Lower leg skin (tissue), 4 donors: ENCODE data around the gene RAD51B. TPM values are rescaled to one million over a fixed set of nuclear protein-coding genes. Genes with fewer than 3 reads are reported as not detected.

ENCODE experiments used
- DNase-seq, 2 donors: peaks; one replicate each; pipeline ENCODE4 v3.0.0-alpha.2; 2019; ENCODE audit warnings: low spot score in 2 of 2
- H3K4me3 ChIP-seq: fragments of 200-600 bp; sonication (generic); 2 replicates; pipeline ENCODE4 v1.5.1; 2017; ENCODE audit warnings: mild to moderate bottlenecking, low read depth; ENCODE audit not compliant: poor library complexity, severe bottlenecking
- CTCF ChIP-seq, 3 donors: fragments of 450-650 bp; IDR thresholded peaks; one replicate each; pipeline ENCODE4 v1.5.1; 2016; ENCODE audit warnings: antibody characterized with exemption in 3 of 3, mild to moderate bottlenecking in 3 of 3, moderate library complexity in 2 of 3
- POLR2A ChIP-seq, 2 donors: fragments of 450-650 bp; IDR thresholded peaks; one replicate each; pipeline ENCODE4 v1.6.1; 2016 to 2017; ENCODE audit warnings: antibody characterized with exemption in 2 of 2, mild to moderate bottlenecking in 1 of 2, moderate library complexity in 1 of 2
- WGBS, 2 donors: methylation state at CpG; one replicate each; pipeline ENCODE4 v1.1.5; 2018; 5-methylcytosine and 5-hydroxymethylcytosine counted together
- intact Hi-C: fragments of 100-400 bp; cut with DNase I; formaldehyde crosslinking; loops from one replicate; pipeline ENCODE4 v1.15.0; 2023; ENCODE audit warnings: low total_unique reads
- total RNA-seq, 4 donors: library from RNA; depleted of rRNA; stranded (reverse); fragments of >200 nt; gene quantifications; one replicate each; pipeline ENCODE4 v1.1.0, GENCODE V29; 2016

RAD51B gene
- total RNA-seq, 4 donors from 2014 or later = 6.1 to 27.2 (median 13.6) TPM

- intact Hi-C loops = no loop called here
- no peak for DNase-seq
- 91 to 93% methylated on average over 2 of the region's 2 CpGs for WGBS, 2 donors
- TF ChIP-seq POLR2A (IDR thresholded peaks at IDR 0.05) = no peak
- TF ChIP-seq CTCF (IDR thresholded peaks at IDR 0.05) = no peak
- no peak overlapping the region for H3K4me3 ChIP-seq
Measured at GRCh38 chr14:68154275-68154674, 334.7 kb downstream of the RAD51B start.

GRCh38 chr14:68157971-68158371, 338.4 kb downstream of the RAD51B start:
- H3K4me3 ChIP-seq = no peak overlapping the region
- DNase-seq = no peak
- TF ChIP-seq POLR2A (IDR thresholded peaks at IDR 0.05) (no peak), CTCF (IDR thresholded peaks at IDR 0.05) (no peak)
- intact Hi-C loops = no loop called here
- WGBS, 2 donors = 34 to 61% methylated on average over 1 of the region's 1 CpG

- intact Hi-C loops = no loop called here
- TF ChIP-seq CTCF (IDR thresholded peaks at IDR 0.05) = no peak
- TF ChIP-seq POLR2A (IDR thresholded peaks at IDR 0.05) = no peak
- no peak for DNase-seq
- H3K4me3 ChIP-seq = no peak overlapping the region
- 59 to 61% methylated on average over 4 of the region's 4 CpGs for WGBS, 2 donors
Measured at GRCh38 chr14:68158640-68159039, 339.1 kb downstream of the RAD51B start.

GRCh38 chr14:68159701-68160633, 340.4 kb downstream of the RAD51B start:
- WGBS, 2 donors = 80 to 90% methylated on average over 5 of the region's 5 CpGs
- intact Hi-C loops = no loop called here
- H3K4me3 ChIP-seq = no peak overlapping the region
- DNase-seq = no peak
- no peak for TF ChIP-seq POLR2A (IDR thresholded peaks at IDR 0.05)
- TF ChIP-seq CTCF (IDR thresholded peaks at IDR 0.05) = no peak

GRCh38 chr14:68160779-68161546, 341.4 kb downstream of the RAD51B start:
- DNase-seq = no peak
- TF ChIP-seq CTCF (IDR thresholded peaks at IDR 0.05) = no peak
- TF ChIP-seq POLR2A (IDR thresholded peaks at IDR 0.05) = no peak
- H3K4me3 ChIP-seq = no peak overlapping the region
- WGBS, 2 donors = 44 to 47% methylated on average over 4 of the region's 4 CpGs
- intact Hi-C loops = no loop called here
